ENCODE data around the gene CFAP20DC.
"Not testable (repeated sequence)": the region's sequence is repeated elsewhere in the genome, so short reads cannot be mapped to it uniquely, and the experiment has no call there.

Gene CFAP20DC

GRCh38 chr3:59049671-59050331 lies at the start of gene CFAP20DC:
TSS of gene CFAP20DC (minus strand) at chr3:59050025. CDS start at chr3:59049631, 394 bp downstream.
- peak; percentile 99 for DNase-seq (ENCODE audit: low spot score)

- not testable (repeated sequence) for DNase-seq (ENCODE audit: low spot score)
These were observed 48.7 kb upstream of the CFAP20DC start for GRCh38 chr3:59098516-59098915.

- DNase-seq (ENCODE audit: low spot score) = no peak
These were observed 44.6 kb upstream of the CFAP20DC start for GRCh38 chr3:59094446-59094845.

GRCh38 chr3:59093521-59093920 lies 43.7 kb upstream of the CFAP20DC start:
- DNase-seq (ENCODE audit: low spot score) = no peak

GRCh38 chr3:59088761-59089160 lies 38.9 kb upstream of the CFAP20DC start:
- no peak for DNase-seq (ENCODE audit: low spot score)

- peak; percentile 20 for DNase-seq (ENCODE audit: low spot score)
These were observed 36.2 kb upstream of the CFAP20DC start for GRCh38 chr3:59085976-59086375.

- no peak for DNase-seq (ENCODE audit: low spot score)
These were observed 34.8 kb upstream of the CFAP20DC start for GRCh38 chr3:59084583-59084982.

- DNase-seq (ENCODE audit: low spot score) = no peak
These were observed 32.3 kb upstream of the CFAP20DC start for GRCh38 chr3:59082106-59082505.

GRCh38 chr3:59081071-59081470 lies 31.2 kb upstream of the CFAP20DC start:
- no peak for DNase-seq (ENCODE audit: low spot score)

- DNase-seq (ENCODE audit: low spot score) = no peak
These were observed 30.1 kb upstream of the CFAP20DC start for GRCh38 chr3:59079962-59080361.

GRCh38 chr3:59074764-59075163 lies 24.9 kb upstream of the CFAP20DC start:
- DNase-seq (ENCODE audit: low spot score) = no peak

GRCh38 chr3:59072681-59073080 lies 22.9 kb upstream of the CFAP20DC start:
- no peak for DNase-seq (ENCODE audit: low spot score)

GRCh38 chr3:59069838-59070237 lies 20.0 kb upstream of the CFAP20DC start:
- no peak for DNase-seq (ENCODE audit: low spot score)

GRCh38 chr3:59065240-59065639 lies 15.4 kb upstream of the CFAP20DC start:
- DNase-seq (ENCODE audit: low spot score) = no peak

- DNase-seq (ENCODE audit: low spot score) = no peak
These were observed 14.9 kb upstream of the CFAP20DC start for GRCh38 chr3:59064728-59065127.

GRCh38 chr3:59064276-59064675 lies 14.5 kb upstream of the CFAP20DC start:
- DNase-seq (ENCODE audit: low spot score) = no peak

- no peak for DNase-seq (ENCODE audit: low spot score)
These were observed 6.9 kb upstream of the CFAP20DC start for GRCh38 chr3:59056706-59057105.

GRCh38 chr3:59052803-59053411 lies 3.1 kb upstream of the CFAP20DC start:
- DNase-seq (ENCODE audit: low spot score) = no peak

- DNase-seq (ENCODE audit: low spot score) = not testable (repeated sequence)
These were observed 1.1 kb upstream of the CFAP20DC start for GRCh38 chr3:59050811-59051414.

GRCh38 chr3:59046839-59047238 lies 3.0 kb downstream of the CFAP20DC start:
- DNase-seq (ENCODE audit: low spot score) = no peak

- DNase-seq (ENCODE audit: low spot score) = peak; percentile 37
These were observed 6.4 kb downstream of the CFAP20DC start for GRCh38 chr3:59043391-59043790.

- DNase-seq (ENCODE audit: low spot score) = peak; percentile 43
These were observed 8.9 kb downstream of the CFAP20DC start for GRCh38 chr3:59040902-59041301.

GRCh38 chr3:59027607-59028006 lies 22.2 kb downstream of the CFAP20DC start:
- DNase-seq (ENCODE audit: low spot score) = no peak
